Measurements from ENCODE around the gene TFIP11. TPM values are rescaled to one million over a fixed set of nuclear protein-coding genes. Genes with fewer than 3 reads are reported as not detected.

TFIP11 gene
- total and polyA plus RNA-seq, 10 of the 15 experiments (the other 5 are each of a cell fraction or from before 2014, with no cell fraction given) = 14.2 to 43.3 (median 31.9) TPM

DNA sequence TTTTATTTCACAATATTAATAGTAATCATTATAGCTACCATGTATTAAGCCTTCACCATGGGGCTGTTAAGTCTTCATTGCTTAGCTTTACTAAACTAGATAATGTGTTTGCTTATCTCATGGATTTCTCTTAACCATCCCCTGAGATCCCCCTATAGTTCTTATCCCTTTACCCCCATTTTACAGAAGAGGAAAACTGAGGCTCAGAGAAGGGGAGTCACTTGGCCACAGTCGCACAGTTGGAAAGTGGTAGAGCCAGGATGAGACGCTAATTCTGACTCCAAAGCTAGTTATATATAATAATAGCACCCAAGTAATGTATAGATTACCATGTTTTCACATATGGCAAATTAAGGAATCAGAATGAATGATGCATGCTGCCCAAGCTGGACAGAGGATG, 9.7 kb upstream of the TFIP11 start:
- no TSS peak for BruUV-seq (replicated peaks)

More for the DNA sequence above, 9.7 kb upstream of the TFIP11 start:
- Histone ChIP-seq H4K20me1 (ENCODE audit: control insufficient read depth, insufficient read depth) (no peaks in the 10 kb centered on the region), H3K4me1 (ENCODE audit: control insufficient read depth, insufficient read depth, low read length) (no peaks in the 10 kb centered on the region), H3K27me3 (replicated peaks in 1 of 2; ENCODE audit: control insufficient read depth in 2 of 2, insufficient read depth in 2 of 2, low read length in 1 of 2) (no peaks in the 10 kb centered on the region), H3K4me3 (no peak overlapping the region), H3K9me3 (replicated peaks; ENCODE audit: control insufficient read depth, insufficient read depth, low read length) (no peaks in the 10 kb centered on the region), H3K4me2 (ENCODE audit: control insufficient read depth, insufficient read depth) (no peak overlapping the region), H3K79me2 (ENCODE audit: control insufficient read depth, insufficient read depth, low read length) (no peaks in the 10 kb centered on the region), H2AFZ (ENCODE audit: control insufficient read depth, low read depth, low read length) (no peak overlapping the region), H3K36me3 (ENCODE audit: control insufficient read depth in 2 of 2, insufficient read depth in 2 of 2, low read length in 1 of 2) (peaks cover 0 to 6% of the 10 kb centered on the region in 2 experiments; a peak in 1 of 4 replicates), H3K27ac (ENCODE audit: control insufficient read depth, insufficient read depth) (no peak overlapping the region), H3K9ac (ENCODE audit: control insufficient read depth, insufficient read depth, low read length) (no peak overlapping the region)
- DNase-seq (ENCODE audit: low read depth, low spot score) = no peak
- intact Hi-C loops (cut with micrococcal nuclease; ENCODE audit: unreplicated experiment) = no loop called here
- ChIA-PET SMC1A (ENCODE audit: uncharacterized antibody, unreplicated experiment) (interaction anchor here (0.9 to 1.3 kb wide), 2 partner anchors 11 to 17 kb away, joined by 3 read pairs; no protein-coding TSS in a partner anchor), RAD21 (ENCODE audit: unreplicated experiment) (no interaction called here), CTCF (no interaction called here), POLR2A (no interaction called here)
- TF ChIP-seq LARP7 (IDR thresholded peaks at IDR 0.05) = no peak
- TF ChIP-seq, protein P1, sequence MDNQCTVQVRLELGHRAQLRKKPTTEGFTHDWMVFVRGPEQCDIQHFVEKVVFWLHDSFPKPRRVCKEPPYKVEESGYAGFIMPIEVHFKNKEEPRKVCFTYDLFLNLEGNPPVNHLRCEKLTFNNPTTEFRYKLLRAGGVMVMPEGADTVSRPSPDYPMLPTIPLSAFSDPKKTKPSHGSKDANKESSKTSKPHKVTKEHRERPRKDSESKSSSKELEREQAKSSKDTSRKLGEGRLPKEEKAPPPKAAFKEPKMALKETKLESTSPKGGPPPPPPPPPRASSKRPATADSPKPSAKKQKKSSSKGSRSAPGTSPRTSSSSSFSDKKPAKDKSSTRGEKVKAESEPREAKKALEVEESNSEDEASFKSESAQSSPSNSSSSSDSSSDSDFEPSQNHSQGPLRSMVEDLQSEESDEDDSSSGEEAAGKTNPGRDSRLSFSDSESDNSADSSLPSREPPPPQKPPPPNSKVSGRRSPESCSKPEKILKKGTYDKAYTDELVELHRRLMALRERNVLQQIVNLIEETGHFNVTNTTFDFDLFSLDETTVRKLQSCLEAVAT (IDR thresholded peaks at IDR 0.05) = no peak
- no peak for TF ChIP-seq PAX5 (IDR thresholded peaks at IDR 0.05; ENCODE audit: borderline replicate concordance, low read depth, low read length)
- TF ChIP-seq, protein P2, sequence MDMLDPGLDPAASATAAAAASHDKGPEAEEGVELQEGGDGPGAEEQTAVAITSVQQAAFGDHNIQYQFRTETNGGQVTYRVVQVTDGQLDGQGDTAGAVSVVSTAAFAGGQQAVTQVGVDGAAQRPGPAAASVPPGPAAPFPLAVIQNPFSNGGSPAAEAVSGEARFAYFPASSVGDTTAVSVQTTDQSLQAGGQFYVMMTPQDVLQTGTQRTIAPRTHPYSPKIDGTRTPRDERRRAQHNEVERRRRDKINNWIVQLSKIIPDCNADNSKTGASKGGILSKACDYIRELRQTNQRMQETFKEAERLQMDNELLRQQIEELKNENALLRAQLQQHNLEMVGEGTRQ (IDR thresholded peaks at IDR 0.05; ENCODE audit: borderline replicate concordance, low read depth, low read length) = no peak
- TF ChIP-seq TARDBP (IDR thresholded peaks at IDR 0.05; ENCODE audit: borderline replicate concordance) = no peak
- no peak for FAIRE-seq
- 96% methylated on average over 2 of the region's 2 CpGs for WGBS (ENCODE audit: insufficient coverage, insufficient replicate concordance, low lambda C conversion rate, missing lambda C conversion rate)
- ATAC-seq = no peak
- in situ Hi-C loops (cut with MboI) = no loop called here

Measured in GM12878 (cell line).